H1 (cell line): ENCODE data around the gene ZNF609.

ENCODE experiments used
- CTCF ChIP-seq, 3 experiments: IDR thresholded peaks; 1 replicate in 2 of 3; 2 replicates in 1 of 3; pipeline versions ENCODE4 v1.5.1 to v1.6.1; 2011; ENCODE audit warnings: low read length in 3 of 3, mild to moderate bottlenecking in 3 of 3, inconsistent platforms in 2 of 3, low read depth in 1 of 3, moderate library complexity in 1 of 3; ENCODE audit not compliant: insufficient read depth in 1 of 3; ENCODE audit errors: control extremely low read depth in 1 of 3
- EP300 ChIP-seq, 2 experiments: IDR thresholded peaks; 1 replicate in 1 of 2; 2 replicates in 1 of 2; pipeline ENCODE4 v1.6.1; 2011 to 2012; ENCODE audit warnings: low read depth in 2 of 2, low read length in 2 of 2, mild to moderate bottlenecking in 2 of 2, borderline replicate concordance in 1 of 2, inconsistent platforms in 1 of 2, moderate library complexity in 1 of 2
- MAX ChIP-seq: IDR thresholded peaks from 2 replicates; pipeline ENCODE4 v1.6.1; 2012; ENCODE audit warnings: inconsistent platforms
- POLR2A ChIP-seq, 2 experiments: IDR thresholded peaks; 1 replicate in 1 of 2; 2 replicates in 1 of 2; pipeline ENCODE4 v1.6.1; 2011; ENCODE audit warnings: low read depth in 2 of 2, low read length in 2 of 2, mild to moderate bottlenecking in 2 of 2; ENCODE audit errors: control extremely low read depth in 1 of 2
- POLR2AphosphoS5 ChIP-seq: IDR thresholded peaks from 2 replicates; pipeline ENCODE4 v1.6.1; 2011; ENCODE audit warnings: low read depth, low read length
- RAD21 ChIP-seq, 2 experiments: IDR thresholded peaks in 1 of 2; conservative IDR thresholded peaks in 1 of 2; 2 replicates each; pipeline ENCODE4 v1.6.1; 2011; ENCODE audit warnings: low read depth in 2 of 2, low read length in 2 of 2, improper control_type of control experiment in 1 of 2, inconsistent platforms in 1 of 2, mild to moderate bottlenecking in 1 of 2, moderate library complexity in 1 of 2
- SP1 ChIP-seq: IDR thresholded peaks from 2 replicates; pipeline ENCODE4 v1.6.1; 2011; ENCODE audit warnings: low read depth, low read length

GRCh38 chr15:64699751-64700388 is 239.5 kb downstream of the ZNF609 start:
- peak; percentile 91 for TF ChIP-seq POLR2AphosphoS5
- TF ChIP-seq RAD21 (IDR thresholded peaks at IDR 0.05 in 1 of 2, conservative IDR thresholded peaks at IDR 0.05 in 1 of 2; ENCODE audit: low read depth in 2 of 2, low read length in 2 of 2), result peak in 1 of 2 experiments; percentile 3; a peak in 1 of 4 replicates
- TF ChIP-seq POLR2A (IDR thresholded peaks at IDR 0.05; ENCODE audit: control extremely low read depth in 1 of 2, low read depth in 2 of 2, low read length in 2 of 2), result peak; percentile 78 to 91
- TF ChIP-seq MAX, result peak; percentile 65
- TF ChIP-seq EP300 (IDR thresholded peaks at IDR 0.05; ENCODE audit: borderline replicate concordance in 1 of 2, low read depth in 2 of 2, low read length in 2 of 2), result no peak
- TF ChIP-seq CTCF (IDR thresholded peaks at IDR 0.05; ENCODE audit: control extremely low read depth in 1 of 3, insufficient read depth in 1 of 3, low read depth in 1 of 3, low read length in 3 of 3), result no peak
- TF ChIP-seq SP1, result peak; percentile 90
